Measurements from ENCODE around the gene NAA11.

NAA11 gene

GRCh38 chr4:79325864-79326328 is at the start of gene NAA11:
Gene NAA11 (minus strand): TSS chr4:79326061. CDS start chr4:79325877, 184 bp downstream.
- DNase-seq (ENCODE audit: low read depth in 2 of 2): no peak

GRCh38 chr4:79370026-79370425 is 44.2 kb upstream of the NAA11 start:
- DNase-seq (ENCODE audit: low read depth in 2 of 2): no peak

- DNase-seq (ENCODE audit: low read depth in 2 of 2): no peak
These were observed 41.2 kb upstream of the NAA11 start for GRCh38 chr4:79367096-79367495.

GRCh38 chr4:79366422-79366821 is 40.6 kb upstream of the NAA11 start:
- no peak for DNase-seq (ENCODE audit: low read depth in 2 of 2)

GRCh38 chr4:79364061-79364460 is 38.2 kb upstream of the NAA11 start:
- DNase-seq (ENCODE audit: low read depth in 2 of 2): no peak

- no peak for DNase-seq (ENCODE audit: low read depth in 2 of 2)
These were observed 36.8 kb upstream of the NAA11 start for GRCh38 chr4:79362626-79363025.

- DNase-seq (ENCODE audit: low read depth in 2 of 2): no peak
These were observed 34.1 kb upstream of the NAA11 start for GRCh38 chr4:79360006-79360405.

GRCh38 chr4:79358438-79358837 is 32.6 kb upstream of the NAA11 start:
- no peak for DNase-seq (ENCODE audit: low read depth in 2 of 2)

GRCh38 chr4:79357365-79357764 is 31.5 kb upstream of the NAA11 start:
- no peak for DNase-seq (ENCODE audit: low read depth in 2 of 2)

- no peak for DNase-seq (ENCODE audit: low read depth in 2 of 2)
These were observed 27.2 kb upstream of the NAA11 start for GRCh38 chr4:79353075-79353474.

GRCh38 chr4:79348405-79348804 is 22.5 kb upstream of the NAA11 start:
- no peak for DNase-seq (ENCODE audit: low read depth in 2 of 2)

- DNase-seq (ENCODE audit: low read depth in 2 of 2): no peak
These were observed 16.2 kb upstream of the NAA11 start for GRCh38 chr4:79341893-79342653.

- DNase-seq (ENCODE audit: low read depth in 2 of 2): no peak
These were observed 14.7 kb upstream of the NAA11 start for GRCh38 chr4:79340568-79340967.

- no peak for DNase-seq (ENCODE audit: low read depth in 2 of 2)
These were observed 12.3 kb upstream of the NAA11 start for GRCh38 chr4:79338148-79338547.

GRCh38 chr4:79334783-79335182 is 8.9 kb upstream of the NAA11 start:
- DNase-seq (ENCODE audit: low read depth in 2 of 2): no peak

GRCh38 chr4:79334341-79334740 is 8.5 kb upstream of the NAA11 start:
- no peak for DNase-seq (ENCODE audit: low read depth in 2 of 2)

- no peak for DNase-seq (ENCODE audit: low read depth in 2 of 2)
These were observed 5.4 kb upstream of the NAA11 start for GRCh38 chr4:79331126-79331876.

- DNase-seq (ENCODE audit: low read depth in 2 of 2): no peak
These were observed 4.9 kb upstream of the NAA11 start for GRCh38 chr4:79330720-79331119.

- DNase-seq (ENCODE audit: low read depth in 2 of 2): no peak
These were observed 425 bp downstream of the NAA11 start for GRCh38 chr4:79325436-79325835.

GRCh38 chr4:79319975-79320374 is 5.9 kb downstream of the NAA11 start:
- DNase-seq (ENCODE audit: low read depth in 2 of 2): no peak

- DNase-seq (ENCODE audit: low read depth in 2 of 2): no peak
These were observed 8.2 kb downstream of the NAA11 start for GRCh38 chr4:79317711-79318110.

- no peak for DNase-seq (ENCODE audit: low read depth in 2 of 2)
These were observed 10.0 kb downstream of the NAA11 start for GRCh38 chr4:79315891-79316290.

GRCh38 chr4:79311279-79311678 is 14.6 kb downstream of the NAA11 start:
- DNase-seq (ENCODE audit: low read depth in 2 of 2): no peak

Measured in stimulated activated CD8-positive, alpha-beta memory T cell treated with anti-CD3 and anti-CD28 coated beads, Interleukin-15, amount 100 ng/mL, for 48 hours (primary cell).